ENCODE data around the gene B2M. TPM values are rescaled to one million over a fixed set of nuclear protein-coding genes. Genes with fewer than 3 reads are reported as not detected.

B2M gene
- total and polyA plus RNA-seq, 10 of the 15 experiments (the other 5 are each of a cell fraction or from before 2014, with no cell fraction given) = 2,901 to 22,794 (median 8,374) TPM

- TF ChIP-seq ZBTB40 (IDR thresholded peaks at IDR 0.05; ENCODE audit: borderline replicate concordance) (no peak), CHD2 (IDR thresholded peaks at IDR 0.05; ENCODE audit: borderline replicate concordance, low read depth, low read length) (peak; percentile 93), ESRRA (IDR thresholded peaks at IDR 0.05; ENCODE audit: low read length) (0 out of 2 replicates have a peak, but pooled peaks have one; percentile 60), CBX3 (IDR thresholded peaks at IDR 0.05; ENCODE audit: borderline replicate concordance, low read depth) (no peak), ELK1 (IDR thresholded peaks at IDR 0.05; ENCODE audit: low read depth, low read length) (0 out of 2 replicates have a peak, but pooled peaks have one; percentile 31), CREM (IDR thresholded peaks at IDR 0.05; ENCODE audit: low read depth) (peak; percentile 99), CBX5 (IDR thresholded peaks at IDR 0.05; ENCODE audit: low read depth) (peak; percentile 43; the same call in 1 of the 2 replicates), ZNF274 (IDR thresholded peaks at IDR 0.05; ENCODE audit: insufficient read depth, insufficient read length) (no peak), NKRF (conservative IDR thresholded peaks at IDR 0.05) (no peak; the same call in 1 of the 2 replicates), YBX1 (IDR thresholded peaks at IDR 0.05) (no peak), ATF2 (IDR thresholded peaks at IDR 0.05; ENCODE audit: low read length) (peak; percentile 13; the same call in 1 of the 2 replicates), RFX5 (IDR thresholded peaks at IDR 0.05; ENCODE audit: low read depth, low read length) (peak; percentile 100), GABPA (IDR thresholded peaks at IDR 0.05; ENCODE audit: low read depth) (no peak), NFYB (IDR thresholded peaks at IDR 0.05; ENCODE audit: insufficient read depth, low read depth, low read length) (peak; percentile 99), NRF1 (conservative IDR thresholded peaks at IDR 0.05; ENCODE audit: low read depth, low read length) (no peak), ASH2L (IDR thresholded peaks at IDR 0.05; ENCODE audit: borderline replicate concordance, low read depth) (no peak)
- TF ChIP-seq, protein P1, sequence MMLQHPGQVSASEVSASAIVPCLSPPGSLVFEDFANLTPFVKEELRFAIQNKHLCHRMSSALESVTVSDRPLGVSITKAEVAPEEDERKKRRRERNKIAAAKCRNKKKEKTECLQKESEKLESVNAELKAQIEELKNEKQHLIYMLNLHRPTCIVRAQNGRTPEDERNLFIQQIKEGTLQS (IDR thresholded peaks at IDR 0.05; ENCODE audit: borderline replicate concordance, extremely low read depth, low read depth, low read length) = no peak
Observed at GRCh38 chr15:44711096-44711742, at the start of gene B2M, which contains the start of gene PATL2 (continued).
